IMR-90 (cell line): Measurements from ENCODE around the gene GDPD5. TPM values are rescaled to one million over a fixed set of nuclear protein-coding genes. Genes with fewer than 3 reads are reported as not detected.

Experiments used
- ATAC-seq: fragments of 200-7000 bp; cut with Tn5 transposase; 2 replicates; pipeline ENCODE4 v1.9.1; 2020; ENCODE audit warnings: low read depth, mild to moderate bottlenecking, moderate library complexity
- BruUV-seq: library from RNA; stranded (reverse); fragments of 400-500 nt; replicated peaks from 2 replicates; lab custom pipeline; 2021; lab: Mats Ljungman, UMichigan
- CTCF ChIA-PET: fragments of 300-600 bp; formaldehyde crosslinking; extraction: SDS; loops from one replicate; lab custom pipeline; 2021; ENCODE audit warnings: antibody characterized with exemption; lab: Yijun Ruan, JAX
- POLR2A ChIA-PET: fragments of 300-600 bp; sonication (Branson Sonifier 250); formaldehyde crosslinking; loops from one replicate; lab custom pipeline; 2022; ENCODE audit warnings: antibody characterized with exemption; ENCODE audit not compliant: unreplicated experiment; lab: Charles Lee
- DNase-seq: peaks from one replicate; pipeline ENCODE4 v3.0.0; 2013
- H2AFZ ChIP-seq: replicated peaks from 2 replicates; pipeline ENCODE3; 2013; ENCODE audit warnings: low read length, mild to moderate bottlenecking; ENCODE audit not compliant: poor library complexity
- H2AK5ac ChIP-seq: 2 replicates; pipeline ENCODE4 v1.6.1; 2013; ENCODE audit warnings: low read depth, low read length, inconsistent platforms
- H2AK9ac ChIP-seq: replicated peaks from 2 replicates; pipeline ENCODE3; 2013; ENCODE audit warnings: mild to moderate bottlenecking, low read depth, low read length, moderate library complexity; ENCODE audit not compliant: poor library complexity
- H2BK120ac ChIP-seq: 2 replicates; pipeline ENCODE4 v1.6.1; 2013; ENCODE audit warnings: low read depth, low read length, inconsistent platforms
- H2BK15ac ChIP-seq: 3 replicates; pipeline ENCODE4 v1.6.1; 2013; ENCODE audit warnings: low read depth, low read length, inconsistent platforms
- H2BK20ac ChIP-seq: 2 replicates; pipeline ENCODE4 v1.6.1; 2013; ENCODE audit warnings: low read depth, mild to moderate bottlenecking, inconsistent platforms, low read length, moderate library complexity
- H2BK5ac ChIP-seq: 2 replicates; pipeline ENCODE4 v1.6.1; 2013; ENCODE audit warnings: mild to moderate bottlenecking, low read depth, low read length, inconsistent platforms; ENCODE audit not compliant: poor library complexity, severe bottlenecking
- H3K14ac ChIP-seq: replicated peaks from 2 replicates; pipeline ENCODE4 v1.6.1; 2013; ENCODE audit warnings: low read depth, low read length, inconsistent platforms
- H3K18ac ChIP-seq: 2 replicates; pipeline ENCODE4 v1.6.1; 2013; ENCODE audit warnings: low read depth, low read length, control low read depth
- H3K23ac ChIP-seq: 2 replicates; pipeline ENCODE4 v1.6.1; 2013; ENCODE audit warnings: low read depth, low read length, inconsistent platforms
- H3K27ac ChIP-seq: 2 replicates; pipeline ENCODE4 v1.5.1; 2013; ENCODE audit warnings: mild to moderate bottlenecking, control low read depth, low read length; ENCODE audit not compliant: insufficient read depth
- H3K27me3 ChIP-seq: 2 replicates; pipeline ENCODE4 v1.6.1; 2013; ENCODE audit warnings: low read length; ENCODE audit not compliant: control insufficient read depth, insufficient read depth
- H3K36me3 ChIP-seq: 2 replicates; pipeline ENCODE4 v1.6.1; 2013; ENCODE audit warnings: low read length, mixed read lengths; ENCODE audit not compliant: control insufficient read depth, insufficient read depth
- H3K4ac ChIP-seq: 2 replicates; pipeline ENCODE4 v1.6.1; 2013; ENCODE audit warnings: low read depth, low read length, inconsistent platforms
- H3K4me1 ChIP-seq: 2 replicates; pipeline ENCODE4 v1.6.1; 2013; ENCODE audit warnings: low read length, mixed read lengths; ENCODE audit not compliant: control insufficient read depth, insufficient read depth
- H3K4me2 ChIP-seq: 2 replicates; pipeline ENCODE4 v1.6.1; 2013; ENCODE audit warnings: low read depth, mild to moderate bottlenecking, control low read depth, low read length, moderate library complexity
- H3K4me3 ChIP-seq: 2 replicates; pipeline ENCODE4 v1.5.1; 2013; ENCODE audit warnings: low read depth, mild to moderate bottlenecking, control low read depth, low read length, moderate library complexity; ENCODE audit not compliant: insufficient read depth
- H3K56ac ChIP-seq: 2 replicates; pipeline ENCODE4 v1.6.1; 2013; ENCODE audit warnings: low read length, inconsistent platforms; ENCODE audit not compliant: insufficient read depth; ENCODE audit errors: extremely low read depth
- H3K79me1 ChIP-seq, 2 experiments: 2 replicates each; pipeline ENCODE4 v1.6.1; 2013; ENCODE audit warnings: low read length in 2 of 2, inconsistent platforms in 1 of 2, low read depth in 1 of 2
- H3K9ac ChIP-seq: 2 replicates; pipeline ENCODE4 v1.6.1; 2013; ENCODE audit warnings: low read depth, low read length, control low read depth
- H3K9me1 ChIP-seq: 2 replicates; pipeline ENCODE4 v1.6.1; 2013; ENCODE audit warnings: low read length, inconsistent platforms; ENCODE audit not compliant: insufficient read depth
- H3K9me3 ChIP-seq: 2 replicates; pipeline ENCODE4 v1.6.1; 2013; ENCODE audit warnings: low read length; ENCODE audit not compliant: control insufficient read depth, insufficient read depth
- H4K20me1 ChIP-seq: 2 replicates; pipeline ENCODE4 v1.6.1; 2013; ENCODE audit warnings: low read length, inconsistent platforms; ENCODE audit not compliant: insufficient read depth
- H4K5ac ChIP-seq: 2 replicates; pipeline ENCODE4 v1.6.1; 2013; ENCODE audit warnings: mild to moderate bottlenecking, low read depth, low read length, control low read depth
- H4K8ac ChIP-seq, 2 experiments: 2 replicates each; pipeline ENCODE4 v1.6.1; 2013; ENCODE audit warnings: low read depth in 2 of 2, low read length in 2 of 2, control low read depth in 1 of 2, inconsistent platforms in 1 of 2
- H4K91ac ChIP-seq: 2 replicates; pipeline ENCODE4 v1.6.1; 2013; ENCODE audit warnings: low read depth, low read length, inconsistent platforms; ENCODE audit not compliant: insufficient read depth
- CTCF ChIP-seq: conservative IDR thresholded peaks from 2 replicates; pipeline ENCODE4 v1.5.1; 2012; ENCODE audit warnings: mild to moderate bottlenecking, low read depth, low read length, improper control_type of control experiment
- MAFK ChIP-seq: IDR thresholded peaks from 2 replicates; pipeline ENCODE4 v1.6.1; 2012; ENCODE audit warnings: low read depth, low read length, improper control_type of control experiment
- MXI1 ChIP-seq: IDR thresholded peaks from 2 replicates; pipeline ENCODE4 v1.6.1; 2012; ENCODE audit warnings: low read depth, mild to moderate bottlenecking, low read length, moderate library complexity, borderline replicate concordance
- NFE2L2 ChIP-seq: fragments of 150-350 bp; IDR thresholded peaks from 2 replicates; pipeline ENCODE4 v1.6.1; 2016; ENCODE audit warnings: low read depth, mild to moderate bottlenecking, low read length
- WGBS, 2 experiments: methylation state at CpG; one replicate each; pipeline versions ENCODE4 v1.1.5 to v1.1.7; 2013; ENCODE audit warnings: missing lambda C conversion rate in 2 of 2; ENCODE audit not compliant: insufficient read length in 1 of 2; ENCODE audit errors: extremely low coverage in 2 of 2; 5-methylcytosine and 5-hydroxymethylcytosine counted together
- dilution Hi-C: fragments of 300-500 bp; cut with HindIII; formaldehyde crosslinking; loops from one replicate; pipeline ENCODE4 v1.14.3; 2018; ENCODE audit warnings: low sequenced_read_pairs; ENCODE audit not compliant: unreplicated experiment
- in situ Hi-C: fragments of 300-500 bp; cut with MboI; formaldehyde crosslinking; loops from 3 replicates; pipeline ENCODE4 v1.14.3; 2019; ENCODE audit warnings: low sequenced_read_pairs, inconsistent platforms, mixed read lengths
- intact Hi-C: fragments of 100-400 bp; cut with micrococcal nuclease; formaldehyde crosslinking; loops from 2 replicates; pipeline ENCODE4 v1.10.0; 2022
- polyA plus RNA-seq, 3 experiments: library from polyadenylated mRNA; depleted of rRNA; stranded (reverse); fragments of >200 nt; gene quantifications; 2 replicates each; pipeline ENCODE4 v1.2.3, GENCODE V29; 2012; ENCODE audit warnings: low replicate concordance in 1 of 3
- total RNA-seq: library from RNA; depleted of rRNA; stranded (reverse); fragments of >200 nt; gene quantifications from 2 replicates; pipeline ENCODE4 v1.2.3, GENCODE V29; 2012

The GDPD5 gene
- total and polyA plus RNA-seq, 2 of the 4 experiments (the other 2 are of a cell fraction), result 2.0 to 7.9 TPM

DNA sequence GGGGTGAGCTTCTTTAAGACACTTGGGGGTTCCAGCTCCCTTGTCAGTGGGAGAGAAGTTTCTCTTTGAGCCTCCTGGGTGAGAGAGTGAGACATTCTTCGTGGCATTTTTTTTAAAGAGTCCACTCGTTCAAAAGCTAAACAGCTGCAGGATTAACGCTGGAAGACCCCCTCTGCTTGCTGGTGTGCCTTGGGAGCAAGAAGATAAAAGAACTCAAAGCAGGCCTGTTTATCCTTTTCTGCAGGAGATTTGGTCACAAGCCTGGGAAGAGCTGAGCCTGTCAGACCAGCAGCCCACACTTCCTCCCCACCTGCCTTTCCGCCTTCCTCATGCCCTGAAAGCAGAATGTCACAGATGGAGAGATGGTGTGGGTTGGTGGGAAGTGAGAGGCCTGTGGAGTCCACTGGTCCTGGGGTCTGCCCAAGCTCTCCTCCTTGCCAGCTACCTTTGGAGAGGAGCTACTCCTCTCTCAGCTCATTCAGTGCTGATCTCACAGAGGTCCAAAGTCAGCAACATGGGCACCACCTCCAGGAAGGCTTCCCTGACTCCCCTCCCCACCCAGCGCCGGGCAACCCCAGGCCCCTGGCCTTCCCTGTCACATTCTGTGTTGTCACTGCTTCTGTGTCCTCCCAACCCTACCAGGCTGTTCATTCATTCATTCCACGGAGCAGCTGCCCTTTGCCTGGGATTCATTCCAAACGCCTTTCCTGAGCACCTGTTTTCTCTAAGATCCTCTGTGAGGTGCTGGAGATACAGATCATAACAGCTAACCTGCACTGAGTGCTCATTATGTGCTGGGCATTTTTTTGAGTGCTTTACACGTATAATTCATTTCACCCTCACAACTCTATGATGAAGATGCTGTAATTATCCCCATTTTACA lies 6.7 kb downstream of the GDPD5 start (continued):
- TF ChIP-seq MXI1 (no peak), NFE2L2 (no peak)

DNA sequence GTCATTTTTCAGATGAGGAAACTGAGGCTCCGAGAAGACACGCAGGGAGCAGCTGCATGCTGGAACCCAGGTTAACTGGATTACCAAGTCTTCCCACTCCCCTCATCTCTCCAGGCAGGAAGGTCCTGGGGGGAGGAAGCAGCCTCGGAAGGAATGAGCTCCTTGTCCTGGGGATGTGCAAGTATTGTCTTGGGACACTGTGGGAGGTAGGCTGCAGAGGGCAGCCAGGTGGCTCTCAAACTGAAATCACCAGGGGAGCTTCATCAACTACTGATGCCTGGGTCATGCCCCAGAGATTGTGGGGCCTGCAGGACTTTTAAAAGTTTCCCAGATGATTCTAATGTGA lies 7.6 kb downstream of the GDPD5 start:
- H3K27me3 ChIP-seq, result no peaks in the 10 kb centered on the region; the same call in 1 of the 2 replicates
- no peaks in the 10 kb centered on the region; a peak in 1 of 4 replicates for H3K79me1 ChIP-seq
- ATAC-seq (no peak), DNase-seq (no peak)
- no peak overlapping the region for H4K5ac ChIP-seq
- peaks cover 2% of the 10 kb centered on the region; the same call in 1 of the 2 replicates for H3K9me3 ChIP-seq
- H3K4me2 ChIP-seq, result no peak overlapping the region
- 0 out of 2 replicates have a peak, but pooled peaks cover 5% of the 10 kb centered on the region for H3K9me1 ChIP-seq
- no peak overlapping the region for H3K4ac ChIP-seq
- in situ Hi-C loops, result no loop called here
- no peak overlapping the region for H3K9ac ChIP-seq
- H3K27ac ChIP-seq, result no peak overlapping the region
- intact Hi-C loops, result loop anchor here (5.0 kb wide), 1 partner anchor 51 kb away; no protein-coding TSS in a partner anchor
- H3K56ac ChIP-seq, result no peak overlapping the region
- H2AFZ ChIP-seq, result no peak overlapping the region
- BruUV-seq, result no TSS peak
- H4K8ac ChIP-seq, result no peak overlapping the region
- peaks cover 7% of the 10 kb centered on the region for H3K4me1 ChIP-seq
- no peak overlapping the region for H3K18ac ChIP-seq
- H2AK5ac ChIP-seq, result no peak overlapping the region
- TF ChIP-seq CTCF, result no peak
- no peak for TF ChIP-seq MAFK
- TF ChIP-seq NFE2L2, result no peak
- CTCF ChIA-PET, result interaction anchor here (0.8 kb wide), 1 partner anchor 19 kb away, joined by 3 read pairs; no protein-coding TSS in a partner anchor
- no peak overlapping the region for H3K4me3 ChIP-seq
- no peak overlapping the region for H2BK120ac ChIP-seq
- no peaks in the 10 kb centered on the region for H3K36me3 ChIP-seq
- no peak overlapping the region for H3K14ac ChIP-seq
- no peak overlapping the region for H2AK9ac ChIP-seq
- H4K91ac ChIP-seq, result no peak overlapping the region
- POLR2A ChIA-PET, result no interaction called here
- H4K20me1 ChIP-seq, result 0 out of 2 replicates have a peak, but pooled peaks cover 6% of the 10 kb centered on the region
- H3K23ac ChIP-seq, result no peak overlapping the region
- H2BK15ac ChIP-seq, result no peak overlapping the region
- dilution Hi-C loops, result no loop called here
- H2BK5ac ChIP-seq, result no peak overlapping the region
- WGBS, 2 experiments, result no CpG with 5 or more reads among the region's 3 CpGs
- no peak overlapping the region for H2BK20ac ChIP-seq
